Measurements from ENCODE around the gene ATP23.

ATP23 gene

GRCh38 chr12:57983146-57983857 is 41.9 kb downstream of the ATP23 start:
- DNase-seq (ENCODE audit: low spot score): peak; percentile 46

- DNase-seq (ENCODE audit: low spot score): no peak
Measured at GRCh38 chr12:57983858-57984505, 42.6 kb downstream of the ATP23 start.

DNA sequence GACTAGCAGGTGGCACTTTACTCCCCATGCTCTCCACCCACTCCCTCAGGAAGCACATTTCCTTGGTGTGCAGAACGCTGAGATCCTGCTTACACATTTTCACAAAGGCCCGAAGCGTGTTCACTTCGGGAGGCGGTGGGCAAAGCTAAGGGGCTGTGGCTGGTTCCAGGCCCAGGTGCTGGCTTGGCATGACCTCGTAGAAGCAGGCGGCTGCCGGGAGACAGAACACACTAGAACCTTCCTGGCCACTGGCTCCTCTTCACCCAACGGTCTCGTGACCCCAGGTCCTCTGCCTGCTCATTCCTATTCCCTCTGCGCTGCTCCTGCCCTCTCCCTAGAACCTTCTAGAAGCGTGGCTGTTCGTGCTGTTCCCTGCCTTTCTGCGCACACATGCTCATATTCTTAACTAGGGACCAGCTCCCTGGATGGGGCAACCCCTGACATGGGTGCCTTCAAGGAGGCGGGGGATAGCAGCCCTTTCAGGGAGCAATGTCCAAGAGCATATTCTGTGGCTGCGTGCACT is 43.3 kb downstream of the ATP23 start:
- no peak for DNase-seq (ENCODE audit: low spot score)

GRCh38 chr12:57985685-57986084 is 44.3 kb downstream of the ATP23 start:
- no peak for DNase-seq (ENCODE audit: low spot score)

DNA sequence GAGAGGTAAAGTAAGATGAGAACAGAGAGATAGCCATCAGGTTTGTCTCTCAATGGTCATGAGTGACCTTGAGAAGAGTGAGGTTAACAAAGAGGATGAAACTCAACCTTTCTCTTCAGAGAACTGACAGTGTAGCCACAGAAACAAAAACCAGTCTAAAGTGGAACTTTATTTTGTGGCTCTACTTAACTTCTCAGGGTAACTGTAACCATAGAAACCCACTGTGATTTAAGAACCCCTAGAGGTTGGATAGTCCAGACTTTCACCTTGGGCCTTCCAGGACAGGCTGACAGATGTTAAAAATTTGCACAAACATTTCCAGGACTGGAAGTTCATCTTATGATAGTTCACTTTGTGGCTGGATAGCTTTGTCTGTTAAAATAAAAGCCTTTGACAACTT is 48.5 kb downstream of the ATP23 start:
- DNase-seq (ENCODE audit: low spot score): no peak

DNA sequence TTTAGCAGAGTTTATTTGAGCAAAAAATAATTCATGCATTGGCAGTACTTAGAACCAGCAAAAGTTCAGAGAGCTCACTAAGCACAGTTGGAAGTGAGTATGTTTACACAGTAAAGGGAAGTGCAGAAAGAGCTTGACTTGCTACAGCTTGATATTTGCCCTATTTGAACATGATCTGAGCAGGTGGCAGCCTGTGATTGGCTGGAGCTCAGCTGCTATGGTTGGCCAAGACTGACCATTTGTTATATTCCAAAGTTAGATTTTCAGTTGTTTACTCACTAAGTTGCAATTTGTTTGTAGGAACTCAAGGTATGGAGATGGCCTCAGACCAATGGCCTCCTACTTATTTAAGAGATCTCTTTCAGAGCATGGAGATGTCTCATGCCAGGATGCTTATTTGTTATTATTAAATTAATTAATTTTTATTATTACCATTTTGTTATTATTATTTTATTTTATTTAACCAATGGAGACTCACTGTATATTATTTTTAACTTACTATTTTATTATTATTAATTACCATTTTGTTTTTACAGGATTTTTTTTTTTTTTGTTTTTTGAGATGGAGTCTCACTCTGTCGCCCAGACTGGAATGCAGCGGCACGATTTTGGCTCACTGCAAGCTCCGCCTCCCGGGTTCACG is 49.0 kb downstream of the ATP23 start:
- DNase-seq (ENCODE audit: low spot score): no peak

DNA sequence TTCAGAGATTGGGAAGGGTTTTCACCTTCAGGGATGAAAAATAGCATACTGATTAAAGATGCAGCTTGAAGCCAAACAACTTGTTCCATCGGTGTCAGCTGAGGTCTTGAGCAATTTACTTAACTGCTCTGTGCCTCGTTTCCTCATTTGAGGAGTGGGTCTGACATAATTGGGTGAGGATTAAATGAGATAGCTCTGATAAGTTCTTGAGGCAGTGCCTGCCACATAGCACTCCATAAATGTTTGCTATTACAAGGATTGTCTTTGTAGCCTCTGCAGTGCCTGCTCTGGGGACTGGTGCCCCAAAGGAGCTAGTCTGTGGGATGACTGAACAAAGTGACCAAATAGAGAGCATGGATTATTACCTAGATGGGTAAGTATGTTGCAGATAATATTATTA is 50.6 kb downstream of the ATP23 start:
- DNase-seq (ENCODE audit: low spot score): no peak

DNA sequence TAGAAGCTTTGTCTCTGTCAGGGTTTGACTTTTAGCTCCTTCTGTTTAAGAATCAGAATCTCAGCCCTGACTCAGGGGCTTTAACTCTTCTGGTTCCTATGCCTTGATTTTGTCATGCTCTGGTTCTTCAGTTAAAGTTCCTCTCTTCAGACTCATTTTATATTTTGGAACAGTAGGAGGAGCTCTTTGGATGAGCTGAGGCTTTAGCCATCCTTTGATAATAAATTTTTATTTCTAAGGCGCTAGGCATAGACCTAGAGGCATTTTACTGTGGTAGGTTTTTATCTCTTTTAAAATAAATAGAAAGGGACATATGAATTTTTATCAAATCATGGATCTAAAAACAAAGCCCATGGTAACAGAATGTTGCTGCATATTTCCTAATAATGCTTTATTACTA is 51.7 kb downstream of the ATP23 start:
- DNase-seq (ENCODE audit: low spot score): no peak

DNA sequence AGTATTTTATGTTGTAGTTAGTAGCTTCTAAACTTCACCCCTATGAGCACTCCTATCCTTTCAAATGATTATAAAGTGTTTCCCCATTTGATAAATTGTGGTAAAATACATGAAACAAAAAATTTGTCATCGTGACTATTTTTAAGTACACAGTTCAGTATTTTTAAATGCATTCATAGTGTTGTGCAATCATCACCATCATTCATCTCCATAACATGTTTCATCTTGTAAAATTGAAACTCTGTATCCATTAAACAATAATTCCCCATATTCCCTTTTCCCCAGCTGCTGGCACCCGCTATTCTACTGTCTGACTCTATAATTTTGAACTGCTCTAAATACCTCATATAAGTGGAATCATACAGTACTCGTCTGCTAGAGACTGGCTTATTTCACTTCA is 52.5 kb downstream of the ATP23 start:
- no peak for DNase-seq (ENCODE audit: low spot score)

DNA sequence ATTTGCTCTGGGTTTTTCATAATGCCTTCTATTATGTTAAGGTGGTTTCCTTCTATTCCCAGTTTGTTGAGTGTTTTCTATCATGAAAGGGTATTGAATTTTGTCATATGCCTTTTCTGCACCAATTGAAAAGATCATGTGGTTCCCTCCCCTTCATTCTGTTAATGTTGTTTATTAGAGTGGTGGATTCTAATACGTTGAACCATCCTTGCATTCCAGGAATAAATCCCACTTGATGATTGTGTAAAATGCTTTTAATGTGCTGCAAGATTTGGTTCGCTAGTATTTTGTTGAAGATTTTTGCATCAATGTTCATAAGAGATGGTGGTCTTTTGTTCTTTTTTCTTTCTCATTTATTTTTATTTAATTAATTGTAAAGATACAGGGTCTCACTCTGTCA is 55.2 kb downstream of the ATP23 start:
- DNase-seq (ENCODE audit: low spot score): no peak

DNA sequence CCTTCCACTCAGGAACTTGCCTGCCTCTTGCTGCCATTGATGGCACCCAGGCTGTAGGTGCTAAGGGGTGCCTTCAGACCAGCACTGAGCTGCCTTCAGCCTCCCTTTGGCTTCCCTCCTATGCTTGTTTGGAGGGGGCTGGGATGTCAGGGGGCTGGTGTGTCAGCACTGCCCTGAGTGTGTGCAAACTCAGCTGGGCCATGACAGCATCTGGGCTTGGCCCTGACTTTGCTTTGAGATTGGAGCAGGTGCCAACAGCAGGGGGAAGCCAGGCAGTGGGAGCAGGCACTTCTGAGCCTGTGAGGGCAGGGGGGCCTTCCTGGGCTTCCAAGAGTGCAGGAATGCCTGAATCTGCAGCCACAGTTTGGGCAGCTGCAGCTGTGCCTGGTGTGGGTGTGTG is 56.9 kb downstream of the ATP23 start:
- no peak for DNase-seq (ENCODE audit: low spot score)

DNA sequence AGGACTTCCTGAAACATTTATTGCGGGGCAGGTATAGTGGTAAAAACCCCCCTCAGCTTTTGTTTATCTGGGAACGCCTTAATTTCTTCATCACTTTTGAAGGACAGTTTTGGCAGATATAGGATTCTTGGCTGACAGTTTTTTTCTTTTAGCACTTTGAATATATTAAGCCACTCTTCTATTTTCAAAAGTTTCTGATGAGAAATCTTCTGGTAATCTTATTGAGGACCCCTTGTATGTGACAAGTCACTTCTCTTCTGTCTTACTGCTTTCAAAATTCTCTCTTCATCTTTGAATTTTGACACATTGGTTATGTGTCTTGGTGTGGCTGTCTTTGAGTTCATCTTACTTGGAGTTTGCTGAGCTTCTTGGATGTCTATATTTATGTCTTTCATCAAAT is 59.1 kb downstream of the ATP23 start:
- no peak for DNase-seq (ENCODE audit: low spot score)

DNA sequence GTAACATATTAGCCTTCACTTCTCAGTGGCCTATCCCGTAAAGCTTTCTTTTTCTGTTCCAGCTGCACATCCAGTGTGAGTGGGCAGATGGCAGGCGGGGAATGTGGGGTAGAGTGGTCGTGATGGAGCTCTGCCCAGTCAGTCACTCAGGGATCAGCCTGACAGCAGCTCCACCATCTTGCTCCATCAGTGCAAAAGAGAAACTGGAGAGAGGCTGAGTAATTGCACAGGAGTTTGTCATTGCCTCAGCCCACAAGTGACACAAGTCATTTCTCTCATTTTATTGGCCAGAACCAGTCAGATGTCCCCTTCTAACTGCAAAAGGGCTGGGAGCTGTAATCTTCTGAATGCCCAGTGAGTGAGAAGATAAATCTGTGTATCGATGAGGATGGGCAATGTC is 66.5 kb downstream of the ATP23 start:
- DNase-seq (ENCODE audit: low spot score): peak; percentile 9

- no peak for DNase-seq (ENCODE audit: low spot score)
Measured at GRCh38 chr12:58008634-58009033, 67.3 kb downstream of the ATP23 start.
